ENCODE results near the gene PSMD9. TPM values are rescaled to one million over a fixed set of nuclear protein-coding genes. Genes with fewer than 3 reads are reported as not detected.

Gene PSMD9
- total RNA-seq, 1 donor from 2014 or later: 36.6 TPM

DNA sequence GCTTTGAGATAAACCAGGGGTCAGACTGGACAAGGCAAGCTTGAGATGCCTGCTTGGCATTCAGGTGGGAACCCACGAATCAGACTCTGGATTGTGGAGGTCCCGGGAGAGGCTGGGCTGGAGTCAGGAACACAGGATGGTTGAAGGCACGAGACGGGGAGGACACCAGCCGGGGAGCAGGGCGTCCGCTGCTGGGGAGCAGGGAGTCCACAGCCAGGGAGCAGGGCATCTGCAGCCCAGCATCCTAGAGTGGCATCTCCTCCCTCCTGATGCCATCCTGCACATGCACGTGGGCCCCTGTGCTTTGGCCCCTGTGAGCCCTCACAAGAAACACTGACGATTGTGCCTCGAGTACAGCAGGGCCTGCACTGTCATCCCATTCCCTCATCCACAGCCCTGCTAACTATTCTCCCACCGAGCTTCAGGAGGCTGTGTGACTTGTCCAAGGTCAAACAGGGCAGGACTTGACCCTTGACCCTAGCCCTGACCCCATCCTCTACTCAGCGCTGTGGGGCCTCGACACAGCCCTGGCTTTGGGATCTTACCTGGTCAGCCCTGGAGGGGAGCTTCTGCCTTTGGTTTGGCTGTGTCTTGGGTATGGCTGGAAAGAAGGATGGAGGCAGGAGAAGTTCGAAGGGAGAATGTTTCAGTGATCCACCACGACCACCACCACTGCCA lies 74.9 kb downstream of the PSMD9 start:
- Histone ChIP-seq H3K4me1 (peaks cover 7% of the 10 kb centered on the region), H3K36me3 (no peaks in the 10 kb centered on the region), H3K27me3 (ENCODE audit: low read depth) (no peaks in the 10 kb centered on the region), H3K9me3 (no peaks in the 10 kb centered on the region), H3K27ac (no peak overlapping the region), H3K4me3 (no peak overlapping the region)
- TF ChIP-seq, protein P1, sequence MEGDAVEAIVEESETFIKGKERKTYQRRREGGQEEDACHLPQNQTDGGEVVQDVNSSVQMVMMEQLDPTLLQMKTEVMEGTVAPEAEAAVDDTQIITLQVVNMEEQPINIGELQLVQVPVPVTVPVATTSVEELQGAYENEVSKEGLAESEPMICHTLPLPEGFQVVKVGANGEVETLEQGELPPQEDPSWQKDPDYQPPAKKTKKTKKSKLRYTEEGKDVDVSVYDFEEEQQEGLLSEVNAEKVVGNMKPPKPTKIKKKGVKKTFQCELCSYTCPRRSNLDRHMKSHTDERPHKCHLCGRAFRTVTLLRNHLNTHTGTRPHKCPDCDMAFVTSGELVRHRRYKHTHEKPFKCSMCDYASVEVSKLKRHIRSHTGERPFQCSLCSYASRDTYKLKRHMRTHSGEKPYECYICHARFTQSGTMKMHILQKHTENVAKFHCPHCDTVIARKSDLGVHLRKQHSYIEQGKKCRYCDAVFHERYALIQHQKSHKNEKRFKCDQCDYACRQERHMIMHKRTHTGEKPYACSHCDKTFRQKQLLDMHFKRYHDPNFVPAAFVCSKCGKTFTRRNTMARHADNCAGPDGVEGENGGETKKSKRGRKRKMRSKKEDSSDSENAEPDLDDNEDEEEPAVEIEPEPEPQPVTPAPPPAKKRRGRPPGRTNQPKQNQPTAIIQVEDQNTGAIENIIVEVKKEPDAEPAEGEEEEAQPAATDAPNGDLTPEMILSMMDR (IDR thresholded peaks at IDR 0.05): no peak
- DNase-seq (no peak), ATAC-seq (no peak)
- intact Hi-C loops (cut with DNase I): no loop called here

DNA sequence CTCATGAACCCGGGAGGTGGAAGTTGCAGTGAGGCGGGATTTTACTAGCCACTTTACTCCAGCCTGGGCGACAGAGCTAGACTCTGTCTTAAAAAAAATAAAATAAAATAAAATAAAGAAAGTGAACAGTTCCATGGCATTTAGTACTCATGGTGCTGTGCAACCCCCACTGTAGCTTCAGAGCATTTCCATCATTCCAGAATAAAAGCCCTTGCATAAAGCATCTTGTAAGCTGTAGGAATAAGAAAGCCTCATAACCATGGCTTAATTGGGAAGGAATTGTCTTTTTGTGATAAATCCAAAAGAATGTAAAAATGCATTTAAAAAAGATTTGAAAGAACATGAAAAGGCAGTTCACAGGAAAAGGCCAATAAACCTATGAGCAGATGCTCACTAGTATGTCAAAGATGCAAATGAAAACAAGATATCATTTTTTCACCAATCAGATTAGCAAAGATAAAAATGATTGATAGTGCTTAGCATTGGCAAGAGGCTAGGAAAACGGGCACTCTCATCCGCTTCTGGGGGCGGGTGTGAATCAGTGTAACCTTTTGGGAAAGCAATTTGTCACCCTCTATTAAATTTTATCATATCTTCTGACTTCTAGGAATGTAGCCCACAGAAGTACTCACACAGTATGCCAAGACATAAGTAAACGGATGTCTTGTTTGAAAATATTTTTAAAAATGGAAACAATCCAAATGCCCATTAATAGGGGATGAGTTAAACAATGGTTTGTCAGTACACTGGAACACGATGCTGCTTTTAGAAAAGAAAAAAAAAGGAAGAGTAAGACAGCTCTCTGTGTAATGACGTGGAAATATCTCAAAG lies 76.4 kb downstream of the PSMD9 start:
- no peak for DNase-seq
- no peak overlapping the region for H3K4me3 ChIP-seq
- ATAC-seq: no peak
- intact Hi-C loops (cut with DNase I): no loop called here
- peaks cover 7% of the 10 kb centered on the region for H3K4me1 ChIP-seq
- H3K9me3 ChIP-seq: no peaks in the 10 kb centered on the region
- no peak overlapping the region for H3K27ac ChIP-seq
- TF ChIP-seq, protein P1 (IDR thresholded peaks at IDR 0.05): no peak
- H3K27me3 ChIP-seq (ENCODE audit: low read depth): no peaks in the 10 kb centered on the region
- no peaks in the 10 kb centered on the region for H3K36me3 ChIP-seq

DNA sequence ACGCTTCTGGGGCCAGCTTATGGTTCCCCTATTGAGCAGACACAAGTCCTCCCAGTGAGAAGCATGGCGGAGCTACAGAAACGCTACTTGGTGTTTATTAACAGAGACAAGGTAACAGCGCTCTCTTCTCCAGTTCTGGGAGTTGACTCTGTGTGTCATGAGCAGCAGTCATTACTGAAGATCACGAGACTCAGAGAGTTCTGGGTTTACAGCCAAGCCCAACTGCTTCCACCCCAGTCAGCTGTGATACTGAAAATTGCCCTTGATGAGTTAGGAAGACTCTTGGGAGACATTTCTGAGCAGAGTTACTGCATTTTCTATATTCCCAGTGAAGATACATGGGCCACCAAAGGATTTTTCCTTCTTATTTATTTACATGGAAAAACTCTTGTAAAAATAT lies 78.4 kb downstream of the PSMD9 start:
- H3K27ac ChIP-seq: no peak overlapping the region
- no peak for ATAC-seq
- no peaks in the 10 kb centered on the region for H3K36me3 ChIP-seq
- TF ChIP-seq, protein P1 (IDR thresholded peaks at IDR 0.05): no peak
- no peaks in the 10 kb centered on the region for H3K27me3 ChIP-seq (ENCODE audit: low read depth)
- no peak for DNase-seq
- intact Hi-C loops (cut with DNase I): no loop called here
- peaks cover 7% of the 10 kb centered on the region for H3K4me1 ChIP-seq
- H3K4me3 ChIP-seq: no peak overlapping the region
- no peaks in the 10 kb centered on the region for H3K9me3 ChIP-seq

Other genes starting within 250 kb of the PSMD9 start
- 2.1 TPM for gene MORN3, start 219.1 kb upstream of the PSMD9 start, total RNA-seq
- 13.4 TPM for gene TMEM120B, start 176.0 kb upstream of the PSMD9 start, total RNA-seq
- 28.7 TPM for gene RHOF, start 95.1 kb upstream of the PSMD9 start, total RNA-seq
- gene SETD1B, start 84.8 kb upstream of the PSMD9 start, total RNA-seq: 19.7 TPM
- 2.5 TPM for gene HPD, start 29.9 kb upstream of the PSMD9 start, total RNA-seq
- 8.2 TPM for gene CFAP251, start 29.8 kb downstream of the PSMD9 start, total RNA-seq
- gene BCL7A, start 133.1 kb downstream of the PSMD9 start, total RNA-seq: 6.4 TPM
- gene MLXIP, start 190.0 kb downstream of the PSMD9 start, total RNA-seq: 55.9 TPM